Measurements from ENCODE around the gene ARNT2.

GRCh38 chr15:80580536-80581260 lies 176.5 kb downstream of the ARNT2 start:
- TF ChIP-seq POLR2AphosphoS5 (IDR thresholded peaks at IDR 0.05), result no peak
- TF ChIP-seq CTCF (IDR thresholded peaks at IDR 0.05), result no peak
